ENCODE data around the gene AKAP8.
"Not testable (repeated sequence)": the region's sequence is repeated elsewhere in the genome, so short reads cannot be mapped to it uniquely, and the experiment has no call there.

The AKAP8 gene

DNA sequence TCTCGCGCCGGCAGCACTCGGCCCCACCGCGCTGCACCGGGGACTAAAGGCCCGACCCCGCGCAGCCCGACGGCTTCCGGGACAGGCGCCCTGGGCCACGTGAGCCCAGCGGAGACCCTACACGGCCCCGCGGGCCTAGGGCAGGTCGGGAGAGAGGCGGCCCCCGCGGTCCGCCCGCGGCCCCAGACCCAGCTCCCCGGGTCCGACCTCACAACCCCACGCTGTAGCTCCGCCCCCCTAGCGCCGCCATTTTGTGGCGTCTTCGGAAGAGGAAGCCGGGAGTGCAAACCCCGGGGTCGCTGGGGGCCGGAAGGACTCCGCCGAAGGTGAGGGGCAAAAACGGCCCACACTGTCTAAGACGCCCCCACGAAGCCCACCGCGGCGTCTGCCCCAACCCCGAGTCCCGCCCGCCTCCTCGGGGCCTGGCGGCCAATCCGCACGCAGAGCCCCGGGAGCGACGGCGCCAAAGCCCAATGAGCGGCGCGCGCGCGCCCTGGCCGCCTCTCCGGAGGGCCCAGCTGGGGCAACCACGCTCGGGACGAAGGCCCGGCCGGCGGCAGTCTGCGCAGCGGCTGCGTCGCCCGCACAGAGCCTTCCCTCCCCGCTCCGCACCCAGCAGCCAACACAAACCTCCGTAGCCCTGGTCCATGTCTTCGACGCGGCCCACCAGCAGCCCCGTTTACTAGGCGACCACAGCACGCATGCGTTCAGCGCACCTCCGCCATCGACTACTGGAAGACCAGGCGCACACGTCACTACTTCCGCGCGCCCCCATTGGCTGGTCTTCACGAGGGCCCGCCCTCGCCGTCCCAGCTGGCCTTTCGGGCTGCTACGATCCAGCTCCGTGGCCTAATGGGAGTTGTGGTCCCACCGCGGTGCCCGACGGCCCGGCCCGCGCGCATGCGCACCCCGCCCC is at the start of gene AKAP8:
Gene AKAP8, minus strand, starts transcription at position 705 of the 916 bp plus-strand sequence. Its CDS starts 56 bp downstream, at position 649.
- peak; percentile 82 to 94 for DNase-seq

DNA sequence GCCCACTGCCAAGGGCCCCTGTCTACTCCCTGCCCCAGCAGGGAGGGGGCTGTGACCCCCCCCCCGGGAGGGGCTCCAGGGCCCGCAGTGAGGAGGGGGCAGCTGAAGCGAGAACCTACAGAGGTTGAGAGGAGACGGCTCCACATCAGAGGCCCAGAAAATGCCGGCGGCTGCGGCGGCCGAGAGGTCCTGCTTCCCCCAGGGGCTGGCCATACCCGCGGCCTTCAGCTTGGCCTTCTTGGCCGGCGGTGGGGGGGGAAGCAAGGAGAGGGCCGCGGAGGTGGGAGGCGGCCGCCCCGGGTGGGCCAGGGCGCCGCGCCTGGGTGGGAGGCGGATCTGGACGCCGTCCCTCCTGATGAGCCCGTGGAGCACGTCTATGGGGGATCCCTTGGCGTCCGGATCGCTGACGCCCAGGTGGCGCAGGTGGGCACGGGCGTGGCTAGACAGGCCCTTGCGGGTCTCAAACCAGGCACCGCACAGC is 48.4 kb upstream of the AKAP8 start:
- no peak for DNase-seq

- no peak for DNase-seq
Measured at GRCh38 chr19:15427350-15427700, 47.7 kb upstream of the AKAP8 start.

- no peak for DNase-seq
Measured at GRCh38 chr19:15426485-15427349, 47.1 kb upstream of the AKAP8 start.

DNA sequence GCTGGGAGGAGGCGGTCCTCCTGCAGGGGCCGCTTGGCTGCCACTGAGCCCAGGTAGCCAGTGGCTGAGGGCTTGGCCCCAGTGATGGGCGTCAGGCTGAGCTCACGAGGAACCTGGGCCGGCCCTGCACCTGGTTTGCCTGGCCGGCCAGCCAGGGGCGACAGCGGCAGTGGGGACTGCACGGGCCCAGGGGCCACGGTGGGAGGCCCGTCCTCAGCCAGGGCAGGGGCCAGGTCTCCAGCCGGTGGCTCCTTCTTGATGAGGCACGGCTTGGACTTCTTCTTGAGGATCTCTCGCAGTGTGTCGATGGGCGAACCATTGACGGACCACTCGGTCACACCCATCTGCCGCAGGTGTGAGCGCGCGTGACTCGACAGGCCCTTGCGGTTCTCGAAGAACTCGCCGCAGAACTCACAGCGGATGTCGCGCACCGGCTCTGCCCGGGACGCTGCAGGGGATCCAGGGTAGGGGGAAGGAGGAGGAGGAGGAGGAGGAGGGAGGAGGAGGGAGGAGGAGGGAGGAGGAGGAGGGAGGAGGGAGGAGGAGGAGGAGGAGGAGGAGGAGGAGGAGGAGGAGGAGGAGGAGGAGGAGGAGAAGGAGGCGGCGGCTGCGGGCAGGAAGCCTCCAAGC is 45.8 kb upstream of the AKAP8 start:
- DNase-seq: no peak

GRCh38 chr19:15424692-15425272 is 45.2 kb upstream of the AKAP8 start:
- no peak for DNase-seq

DNA sequence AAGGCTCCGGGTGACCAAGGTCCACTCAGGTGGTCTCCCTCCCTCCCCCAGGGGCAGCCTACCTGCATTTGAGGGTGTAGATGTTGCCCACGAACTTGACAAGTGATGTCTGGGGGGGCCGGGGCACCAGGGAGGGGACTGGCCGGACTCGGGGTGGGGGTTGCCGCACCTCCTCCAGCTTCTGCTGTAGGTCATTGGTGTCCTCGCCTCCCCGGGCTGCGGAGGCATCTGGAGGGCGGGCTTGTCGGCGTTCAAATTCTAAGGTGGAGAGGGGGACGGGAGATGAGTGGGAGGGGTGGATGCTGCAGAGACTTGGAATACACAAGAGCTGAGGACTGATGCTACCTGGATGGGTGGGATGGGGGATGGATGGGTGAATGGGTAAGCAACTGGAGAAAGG is 44.5 kb upstream of the AKAP8 start:
- no peak for DNase-seq

- DNase-seq: no peak
Measured at GRCh38 chr19:15423130-15423529, 43.5 kb upstream of the AKAP8 start.

DNA sequence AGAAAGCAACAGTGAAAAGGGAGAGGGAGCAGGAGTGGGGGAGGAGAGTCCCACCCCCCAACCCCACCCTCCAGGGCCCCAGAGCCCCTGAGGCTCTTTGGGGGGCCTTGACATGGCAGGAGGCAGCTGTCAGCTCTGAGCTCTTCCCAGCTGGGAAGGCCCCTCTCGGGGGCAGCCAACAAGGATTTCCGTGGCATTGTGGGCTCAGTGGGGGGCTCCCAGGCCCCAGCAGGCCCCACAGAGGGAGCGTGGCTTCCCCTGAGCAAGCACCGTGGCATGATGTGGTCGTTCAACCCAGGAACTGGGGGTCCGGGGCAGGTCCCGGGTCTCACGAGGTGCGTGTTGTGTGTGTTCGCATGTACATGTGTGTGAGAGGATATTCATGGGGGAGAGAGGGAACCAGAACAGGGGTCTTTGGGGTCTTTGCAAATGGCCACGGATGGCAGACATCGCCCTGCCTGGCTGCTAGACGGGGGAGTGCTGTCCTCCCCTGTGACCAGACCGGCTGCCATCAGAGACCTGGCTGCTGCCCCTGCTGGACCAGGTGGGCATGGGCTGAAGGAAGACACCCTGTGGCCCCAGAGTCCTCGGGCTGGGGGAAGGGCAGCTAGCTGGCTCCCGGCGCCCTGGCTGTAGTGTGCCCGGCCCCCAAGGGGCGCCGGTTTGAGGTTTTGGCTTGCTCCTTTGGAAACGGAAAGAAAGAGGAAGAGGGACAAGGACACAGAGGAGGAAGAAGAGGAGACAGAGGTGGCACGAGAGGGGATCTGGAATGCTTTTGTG is 42.9 kb upstream of the AKAP8 start:
- no peak for DNase-seq

- no peak for DNase-seq
Measured at GRCh38 chr19:15421721-15422260, 42.2 kb upstream of the AKAP8 start.

DNA sequence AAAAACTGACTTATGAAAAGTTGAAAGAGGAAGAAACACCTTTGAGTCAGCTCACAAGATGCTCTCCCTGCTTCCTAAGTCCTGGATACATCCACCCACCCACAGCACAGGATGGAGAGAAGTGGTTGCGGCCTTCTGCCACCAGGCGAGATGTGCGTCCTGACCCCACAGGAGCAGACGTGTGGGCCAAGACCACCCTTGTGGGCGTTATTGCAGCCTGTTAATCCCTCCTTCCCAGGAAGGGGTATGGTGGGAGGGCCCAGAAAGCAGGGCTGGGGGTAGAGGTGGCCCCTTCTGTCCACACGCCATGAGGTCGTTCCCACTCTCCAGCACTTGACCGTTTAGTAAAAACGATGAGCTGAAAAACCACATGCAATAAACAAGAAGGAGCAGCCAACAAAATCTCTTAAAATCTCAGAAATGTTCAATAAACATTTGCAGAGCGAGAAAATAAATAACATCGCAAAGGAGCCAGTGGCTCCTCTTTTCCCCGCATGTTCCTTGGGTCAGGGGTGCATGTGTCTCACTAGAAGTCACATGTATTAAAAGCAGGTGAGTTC is 41.6 kb upstream of the AKAP8 start:
- DNase-seq: no peak

DNA sequence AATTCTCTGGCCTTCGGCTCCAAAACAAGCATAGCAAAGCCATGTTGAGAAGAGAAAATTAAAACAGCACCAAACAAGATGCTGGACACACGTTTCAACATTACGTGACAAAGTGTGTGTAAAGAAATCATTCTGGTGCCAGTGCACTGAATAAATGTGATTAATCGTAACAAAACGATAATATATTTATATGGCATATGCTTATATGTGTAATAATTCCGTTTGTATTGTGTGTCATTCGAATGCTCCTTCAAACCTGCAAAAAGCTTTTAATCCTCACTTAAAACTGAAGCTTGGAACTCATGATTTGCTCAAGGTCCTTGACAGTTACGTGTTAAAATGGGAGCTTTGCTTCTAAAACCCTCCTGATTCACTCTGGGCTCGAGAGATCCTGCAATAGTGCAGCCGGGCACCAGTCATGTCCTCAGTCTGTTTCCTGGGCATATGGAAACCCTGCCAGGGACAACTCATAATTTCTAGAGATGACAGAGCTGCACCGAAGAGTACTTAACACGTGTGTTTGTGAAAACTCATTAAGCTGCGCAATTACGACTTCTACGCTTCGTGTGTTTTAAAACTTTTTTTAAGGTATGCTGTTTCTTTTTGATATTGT is 39.9 kb upstream of the AKAP8 start:
- no peak for DNase-seq

GRCh38 chr19:15418579-15419412 is 39.2 kb upstream of the AKAP8 start, which contains the start of gene AKAP8L:
Gene AKAP8L, minus strand, starts transcription at chr19:15418988. Its CDS starts 65 bp downstream, at chr19:15418923.
- peak; percentile 91 to 92 for DNase-seq

DNA sequence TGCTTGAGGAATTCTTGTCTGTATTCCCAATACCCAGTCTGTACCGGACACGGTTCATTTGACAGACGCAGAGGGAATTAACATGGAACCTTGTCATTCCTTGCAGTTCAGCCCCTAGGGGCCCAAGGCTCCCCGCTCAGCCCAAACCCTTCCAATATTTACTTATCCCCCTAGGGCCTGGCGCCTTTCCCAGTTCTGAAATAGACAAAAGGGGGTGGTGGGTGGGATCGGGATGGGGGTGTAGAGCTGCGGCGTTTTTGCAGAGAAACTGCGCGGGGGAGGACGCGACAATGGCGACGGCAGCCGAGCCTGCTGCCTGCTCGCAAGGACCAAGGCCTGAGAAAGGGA is 38.6 kb upstream of the AKAP8 start:
- DNase-seq: no peak

DNA sequence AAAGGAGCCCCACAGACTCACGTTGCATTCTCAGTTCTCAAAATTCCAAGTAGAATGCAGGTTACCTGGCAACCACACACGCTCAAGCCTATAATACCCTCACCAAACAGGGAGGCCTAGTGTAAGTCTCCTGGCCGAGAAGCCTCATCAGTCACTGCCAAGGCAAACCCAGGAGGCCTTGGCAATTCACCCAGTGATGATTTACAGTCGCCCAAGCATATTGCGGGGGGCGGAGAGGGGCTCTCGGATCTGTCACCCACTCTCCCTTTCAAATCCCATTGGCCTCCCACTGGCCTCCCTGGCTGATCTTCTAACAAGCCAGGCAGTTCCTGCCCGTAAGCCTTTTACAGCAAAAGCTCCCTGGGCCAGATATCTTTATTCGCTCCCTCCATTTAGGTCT is 38.1 kb upstream of the AKAP8 start:
- no peak for DNase-seq

GRCh38 chr19:15412832-15413231 is 33.2 kb upstream of the AKAP8 start:
- no peak for DNase-seq

DNA sequence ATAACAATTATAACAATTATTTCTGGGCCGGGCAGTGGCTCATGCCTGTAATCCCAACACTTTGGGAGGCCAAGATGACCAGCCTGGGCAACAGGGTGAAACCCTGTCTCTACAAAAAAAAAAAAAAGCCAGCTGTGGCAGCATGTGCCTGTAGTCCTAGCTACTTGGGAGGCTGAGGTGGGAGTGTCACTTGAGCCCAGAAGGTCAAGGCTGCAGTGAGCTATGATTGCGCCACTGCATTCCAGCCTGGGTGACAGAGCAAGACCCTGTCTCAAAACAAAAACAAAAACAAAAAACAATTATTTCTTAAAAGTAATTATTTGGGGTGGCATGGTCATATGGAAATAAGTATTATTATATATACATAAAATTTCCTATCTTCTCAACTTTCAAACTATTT is 31.8 kb upstream of the AKAP8 start:
- not testable (repeated sequence) for DNase-seq

DNA sequence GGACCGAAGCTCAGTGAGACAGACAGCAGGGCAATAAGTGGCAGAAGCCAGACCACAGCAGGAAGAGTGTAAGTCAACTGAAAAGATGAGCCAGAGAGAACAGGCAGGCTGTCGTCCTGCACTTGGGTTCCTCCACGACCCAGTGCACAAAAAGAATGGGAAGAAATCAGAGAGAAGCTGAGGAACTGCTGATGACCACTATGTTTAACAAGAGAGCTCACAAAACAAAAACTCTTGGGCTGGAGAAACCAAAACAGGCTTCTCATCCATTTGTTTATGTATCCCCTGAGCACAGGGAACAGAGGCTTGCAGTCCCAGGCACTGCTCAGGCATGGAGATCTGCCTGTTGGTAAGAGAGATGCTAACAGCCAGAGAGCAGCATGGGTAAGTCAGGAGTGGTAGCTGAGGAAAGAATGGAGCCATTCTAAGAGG is 25.2 kb upstream of the AKAP8 start:
- no peak for DNase-seq

DNA sequence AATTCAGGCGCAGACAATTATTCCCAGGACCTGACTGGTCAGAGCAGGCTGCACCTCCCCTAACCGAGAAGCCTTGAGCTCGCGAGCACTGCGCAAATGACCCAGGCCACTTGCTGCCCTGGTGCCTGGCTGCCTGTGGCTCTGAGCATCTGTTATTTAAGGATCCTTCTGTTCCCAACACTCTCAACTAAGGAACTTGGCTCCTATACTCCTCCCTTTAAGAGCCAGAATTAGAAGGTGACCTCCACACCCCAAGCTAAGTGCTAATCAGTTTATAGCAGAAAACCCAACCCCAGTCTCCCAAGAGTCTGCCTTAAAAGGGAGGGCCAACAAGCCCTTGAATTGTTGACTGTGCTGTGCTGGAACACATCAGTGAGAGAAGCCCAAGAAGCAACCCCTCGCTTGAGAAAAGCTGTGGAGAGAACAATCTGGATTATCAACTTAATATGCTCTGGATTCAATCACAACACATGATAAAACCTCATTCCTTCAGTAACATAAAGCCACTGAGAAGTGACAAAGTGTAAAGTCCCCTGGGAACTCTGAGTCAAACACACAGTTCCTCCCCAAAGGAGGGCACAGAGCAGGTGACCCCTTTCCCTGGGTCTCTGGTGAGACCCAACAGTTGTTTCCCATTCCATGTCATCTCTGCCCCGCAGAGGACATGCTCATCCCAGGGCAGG is 24.7 kb upstream of the AKAP8 start:
- no peak for DNase-seq

All from NCI-H187 (cell line).